HG03159 (cell line): ENCODE measurements around the gene RGMB.

Experiments used
- ATAC-seq: cut with Tn5 transposase; IDR thresholded peaks from one replicate; pipeline ENCODE4 v1.9.1; 2021; ENCODE audit warnings: mild to moderate bottlenecking, moderate library complexity; ENCODE audit not compliant: unreplicated experiment

RGMB gene

DNA sequence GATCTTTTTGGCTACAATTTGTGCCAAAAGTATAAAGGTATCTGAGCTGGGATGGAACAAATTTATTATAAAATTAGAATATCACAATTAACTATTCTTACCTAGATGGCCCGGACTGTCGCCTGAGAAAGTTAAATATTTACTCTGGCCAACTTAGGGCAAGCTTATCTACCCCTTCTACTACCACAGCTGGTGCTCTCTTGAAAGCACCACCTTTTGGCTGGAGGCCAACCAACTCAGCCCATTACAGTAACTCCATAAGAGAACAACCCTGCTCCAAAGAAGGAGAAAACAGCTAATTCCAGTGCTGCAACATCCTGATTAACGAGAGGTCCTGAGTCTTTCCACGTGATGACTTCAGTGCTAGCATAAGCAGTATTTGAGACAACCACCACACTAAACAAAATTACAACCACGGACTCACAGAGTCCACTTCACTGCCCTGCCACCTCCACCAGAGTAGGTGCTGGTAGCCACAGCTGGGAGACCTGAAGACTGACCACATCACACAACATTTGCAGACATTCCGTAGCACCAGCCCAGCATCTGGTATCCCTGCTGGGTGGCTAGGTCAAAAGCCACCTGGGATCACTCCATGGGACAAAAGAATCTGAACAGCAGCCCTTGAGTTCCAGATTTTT lies 43.2 kb downstream of the RGMB start:
- ATAC-seq, result no peak

DNA sequence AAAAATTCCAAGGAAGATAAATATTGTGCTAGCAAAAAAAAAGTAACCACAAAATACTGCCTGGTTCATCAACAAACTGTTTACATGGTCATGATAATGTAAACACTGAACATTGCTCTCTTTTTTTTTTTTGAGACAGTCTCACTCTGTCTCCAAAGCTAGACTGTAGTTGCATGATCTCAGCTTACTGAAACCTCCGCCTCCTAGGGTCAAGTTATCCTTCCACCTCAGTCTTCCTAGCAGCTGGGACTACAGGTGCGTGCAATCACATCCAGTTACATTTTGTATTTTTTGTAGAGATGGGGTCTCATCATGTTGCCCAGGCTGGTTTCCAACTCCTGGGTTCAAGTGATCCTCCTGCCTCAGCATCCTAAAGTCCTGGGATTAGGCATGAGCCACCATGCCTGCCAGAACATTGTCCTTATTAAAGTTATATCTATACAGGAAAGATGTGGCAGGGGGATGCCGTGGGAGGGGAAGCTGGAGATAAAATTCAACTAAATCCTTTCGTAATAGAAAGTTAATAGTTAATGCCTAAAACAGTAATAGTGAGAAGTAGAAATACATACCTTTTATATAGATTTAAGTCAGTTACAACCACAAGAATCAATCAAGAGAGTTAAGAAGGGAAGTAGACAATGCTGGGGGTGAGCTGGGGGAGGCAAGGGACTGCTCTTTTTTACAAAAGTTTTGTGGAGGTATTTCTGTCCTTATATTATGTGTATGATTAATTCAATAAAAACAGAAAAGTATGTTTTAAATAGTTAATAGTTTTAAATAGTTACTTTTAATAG lies 52.3 kb downstream of the RGMB start:
- no peak for ATAC-seq

DNA sequence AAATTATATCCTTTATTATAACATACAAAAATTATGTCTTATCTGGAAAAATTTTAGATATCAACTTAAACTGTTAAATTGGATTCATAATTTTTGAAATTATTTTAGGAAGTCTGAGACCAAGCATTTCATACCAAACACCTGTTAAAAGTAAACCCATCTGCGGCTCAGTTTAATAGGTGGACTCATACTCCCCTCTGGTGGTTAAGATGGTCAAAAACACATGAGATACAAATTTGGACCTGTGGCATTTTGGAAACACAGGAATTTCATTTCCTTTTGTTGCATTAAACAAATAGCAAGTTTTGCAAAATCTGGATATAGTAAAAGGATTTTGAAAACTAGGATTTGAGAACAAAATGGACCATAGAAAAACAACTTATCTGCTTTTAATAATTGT lies 53.7 kb downstream of the RGMB start:
- peak; percentile 57 for ATAC-seq

DNA sequence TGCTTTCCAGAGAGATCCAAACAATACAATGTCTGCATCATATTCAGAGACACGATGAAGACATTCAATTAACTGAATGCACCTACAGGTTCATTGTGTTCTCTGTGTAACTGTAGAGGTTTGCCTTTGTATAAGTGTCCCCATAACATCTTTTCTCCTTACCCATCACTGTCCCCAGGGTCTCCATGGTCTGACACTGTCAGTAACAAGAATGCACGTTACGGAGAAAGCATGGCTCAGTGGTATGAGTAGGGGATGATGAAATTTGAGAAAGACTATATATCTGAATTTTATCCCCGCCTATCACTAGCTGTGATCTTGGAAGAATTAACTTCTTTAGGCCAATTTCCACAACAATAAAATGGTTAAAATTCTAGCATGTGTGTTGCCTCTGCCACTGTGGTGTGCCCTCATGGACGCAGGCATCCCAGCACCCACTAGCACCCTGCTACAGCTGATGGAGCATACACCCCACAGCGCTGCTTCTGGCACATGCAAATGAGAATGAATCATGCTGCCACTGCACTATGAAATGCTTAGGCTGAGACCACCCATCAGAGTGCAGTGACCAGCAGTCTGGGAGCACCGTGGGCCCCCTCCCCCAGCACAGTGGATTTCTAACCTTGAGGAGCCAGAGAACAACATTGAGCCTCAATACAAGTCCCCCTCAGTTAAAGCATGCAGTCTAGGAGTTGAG lies 54.3 kb downstream of the RGMB start:
- ATAC-seq, result no peak

DNA sequence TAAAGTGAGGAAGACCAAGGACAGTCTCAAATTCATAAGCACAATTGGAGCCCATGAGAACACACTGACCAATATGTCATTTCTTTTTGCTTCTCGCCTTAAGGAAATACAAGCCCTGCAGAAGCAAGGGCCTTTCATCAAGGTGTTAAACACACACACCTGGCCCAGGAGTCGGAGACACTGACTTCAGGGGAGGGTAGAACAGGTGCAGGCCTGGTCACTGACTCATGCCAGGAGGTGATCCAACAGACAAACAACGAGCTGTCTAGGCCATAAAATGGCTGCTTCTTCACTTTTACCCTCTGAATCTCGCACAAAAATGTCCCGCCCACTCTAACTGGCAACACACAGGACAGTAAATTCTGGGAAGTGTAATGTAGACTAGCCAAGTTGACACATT lies 62.7 kb downstream of the RGMB start:
- no peak for ATAC-seq

DNA sequence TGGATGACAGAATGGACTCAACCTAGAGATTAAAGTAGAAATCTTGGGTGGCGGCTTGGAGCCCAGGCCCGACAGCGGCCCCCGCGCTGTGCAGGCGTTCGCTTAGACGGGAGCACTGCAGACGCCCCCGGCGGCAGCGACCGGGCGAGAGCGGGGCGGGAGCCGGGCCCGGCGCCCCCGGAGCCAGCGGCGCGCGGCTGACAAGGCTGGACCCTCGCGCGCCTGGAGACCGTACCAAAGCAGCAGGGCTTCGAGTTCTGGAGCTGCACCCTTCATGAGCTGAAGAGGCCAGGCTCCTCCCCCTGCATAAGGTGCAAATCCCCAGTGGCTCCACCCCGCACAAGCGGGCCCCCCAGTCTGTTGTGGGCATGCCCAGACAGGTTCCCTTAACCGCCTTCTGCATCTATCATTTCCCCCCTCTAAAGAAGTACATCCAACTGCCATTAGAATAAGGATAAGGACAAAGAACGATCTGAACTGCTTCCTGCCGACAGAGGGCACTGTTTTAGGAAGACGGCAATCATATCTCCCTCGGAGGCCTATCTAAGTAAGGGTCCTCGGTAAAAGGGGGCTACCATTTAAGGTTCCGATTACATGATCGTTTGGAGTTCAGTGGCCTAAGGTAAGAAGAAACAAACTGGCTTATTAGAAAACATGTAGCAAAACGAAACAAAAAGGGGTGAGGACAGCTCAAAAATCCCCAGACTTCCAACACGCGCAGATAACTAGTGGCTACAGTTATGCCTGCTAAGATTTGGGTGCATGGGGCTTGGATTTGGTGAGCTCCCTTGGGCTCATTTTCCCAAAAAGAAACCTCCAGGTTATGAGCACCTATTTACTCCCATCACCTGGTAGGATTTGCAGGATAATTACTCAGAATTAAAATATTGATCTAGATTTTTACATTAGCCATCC lies 66.3 kb downstream of the RGMB start:
- no peak for ATAC-seq

DNA sequence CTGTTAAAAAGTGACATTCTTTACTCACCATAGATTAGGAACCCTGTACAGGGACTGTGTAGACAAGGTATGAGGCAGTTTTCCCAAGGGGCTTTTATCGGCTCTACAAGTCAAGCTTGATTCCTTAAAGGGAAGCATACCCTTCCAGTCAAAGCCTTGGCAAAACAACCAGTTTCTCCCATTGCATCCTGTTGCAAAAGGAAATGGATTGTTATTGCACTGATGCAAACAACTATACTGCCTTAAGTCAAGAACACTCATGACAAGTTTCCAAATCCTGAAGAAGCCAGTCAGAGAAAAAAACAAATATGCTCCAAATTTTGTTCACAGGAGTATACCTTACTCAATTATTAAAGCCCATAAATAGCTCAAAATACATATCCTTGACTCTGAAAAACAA lies 67.5 kb downstream of the RGMB start:
- ATAC-seq, result no peak

DNA sequence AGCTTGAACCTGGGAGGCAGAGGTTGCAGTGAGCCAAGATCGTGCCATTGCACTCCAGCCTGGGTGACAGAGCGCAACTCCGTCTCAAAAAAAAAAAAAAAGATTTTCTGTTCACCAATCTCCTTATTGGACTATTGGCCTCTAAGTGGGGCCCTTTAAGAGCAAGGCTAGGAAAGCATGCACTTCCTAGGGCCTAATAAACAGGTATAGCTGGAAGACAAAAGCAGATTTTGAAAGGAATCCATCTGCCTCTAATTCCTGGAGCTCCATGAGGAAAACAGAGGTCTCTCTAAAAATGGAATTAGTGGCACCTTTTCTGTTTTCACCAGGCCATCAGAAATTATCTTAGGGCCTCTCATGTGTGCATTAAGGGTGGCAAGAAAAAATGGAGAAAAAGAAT lies 70.0 kb downstream of the RGMB start:
- no peak for ATAC-seq

DNA sequence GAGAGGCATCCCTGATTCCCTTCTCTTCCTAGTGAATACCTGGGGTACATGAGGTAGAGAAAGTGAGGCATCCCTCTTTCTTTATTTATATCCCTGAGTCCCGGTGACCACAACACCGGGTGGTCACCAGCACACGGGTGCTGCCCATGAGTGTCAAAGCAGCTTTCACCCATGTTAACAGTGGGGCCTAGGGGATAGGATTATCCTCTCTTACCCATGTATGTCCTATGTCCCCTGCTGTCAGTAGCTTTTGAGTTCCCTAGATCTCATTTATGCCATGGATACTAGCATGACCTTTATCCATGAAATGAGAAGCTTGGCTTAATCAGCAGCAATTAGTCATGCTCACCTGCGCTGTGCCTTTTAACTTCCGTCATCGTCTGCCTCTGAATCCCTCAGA lies 71.4 kb downstream of the RGMB start:
- ATAC-seq, result no peak

DNA sequence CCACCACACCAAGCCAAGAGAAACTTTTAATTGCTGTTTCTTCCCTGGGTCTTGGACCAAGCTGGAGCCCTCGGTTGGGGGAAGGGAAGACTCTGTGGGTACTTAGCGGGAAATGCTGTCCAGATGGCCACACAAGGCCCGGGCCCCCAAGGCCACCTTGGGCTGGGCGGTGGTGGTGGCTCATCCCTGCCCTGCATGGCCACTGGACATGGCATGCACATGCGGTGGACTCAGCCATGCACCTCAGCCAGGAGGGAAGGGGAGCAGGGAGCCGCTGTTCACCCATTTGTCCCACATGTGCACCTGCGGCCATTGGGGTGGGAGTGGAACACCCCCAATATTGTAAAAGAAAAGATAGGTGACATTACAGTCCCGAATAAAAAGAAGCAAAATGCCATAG lies 72.4 kb downstream of the RGMB start:
- ATAC-seq, result no peak
